Esophagus squamous epithelium (tissue), 5 donors: Measurements from ENCODE around the gene STAC. TPM values are rescaled to one million over a fixed set of nuclear protein-coding genes. Genes with fewer than 3 reads are reported as not detected.

Experiments
- DNase-seq: peaks from one replicate; lab custom pipeline; 2025; lab: John Stamatoyannopoulos, UW
- H3K27ac ChIP-seq, 4 donors: fragments of 200-600 bp; sonication (generic); one replicate each; pipeline ENCODE4 v1.5.1; 2016 to 2019; ENCODE audit warnings: mild to moderate bottlenecking in 1 of 4
- H3K27me3 ChIP-seq, 4 donors: fragments of 200-600 bp; sonication (generic); 1 replicate in 3 of 4; 2 replicates in 1 of 4; pipeline versions ENCODE4 v1.5.1 to v1.6.0; 2017 to 2021; ENCODE audit warnings: antibody characterized with exemption in 1 of 4
- H3K36me3 ChIP-seq, 3 donors: fragments of 200-600 bp; sonication (generic); one replicate each; pipeline ENCODE4 v1.5.1; 2016 to 2019
- H3K4me1 ChIP-seq, 3 donors: fragments of 200-600 bp; sonication (generic); one replicate each; pipeline ENCODE4 v1.5.1; 2017 to 2019
- H3K4me3 ChIP-seq, 4 donors: fragments of 200-600 bp; sonication (generic); 1 replicate in 3 of 4; 2 replicates in 1 of 4; pipeline ENCODE4 v1.5.1; 2016 to 2019; ENCODE audit warnings: mild to moderate bottlenecking in 2 of 4, moderate library complexity in 1 of 4
- H3K9me3 ChIP-seq, 3 donors: fragments of 200-600 bp; sonication (generic); one replicate each; pipeline ENCODE4 v1.5.1; 2016 to 2019
- POLR2A ChIP-seq, 4 donors: fragments of 450-650 bp; IDR thresholded peaks; one replicate each; pipeline ENCODE4 v1.6.1; 2017; ENCODE audit warnings: antibody characterized with exemption in 4 of 4, mild to moderate bottlenecking in 4 of 4, moderate library complexity in 3 of 4
- WGBS, 2 donors: methylation state at CpG; one replicate each; pipeline ENCODE4 v1.1.5; 2018; 5-methylcytosine and 5-hydroxymethylcytosine counted together
- intact Hi-C: fragments of 100-400 bp; cut with DNase I; formaldehyde crosslinking; loops from one replicate; pipeline ENCODE4 v1.15.0; 2022
- total RNA-seq, 4 donors: library from RNA; depleted of rRNA; stranded (reverse); fragments of >200 nt; gene quantifications; one replicate each; pipeline ENCODE4 v1.1.0, GENCODE V29; 2016
- TF ChIP-seq, protein P1 (sequence below), 6 experiments: fragments of 450-650 bp in 4 of 6; fragments of 200-600 bp in 2 of 6; sonication (generic) in 2 of 6; IDR thresholded peaks; one replicate each; pipeline ENCODE4 v1.5.1; 2016 to 2019; ENCODE audit warnings: antibody characterized with exemption in 6 of 6, mild to moderate bottlenecking in 4 of 6, moderate library complexity in 4 of 6
- donor health status: DM: yes; HTN: yes; CAD: no.

The STAC gene
- total RNA-seq, 4 donors from 2014 or later = 0.15 to 0.79 (median 0.46) TPM

DNA sequence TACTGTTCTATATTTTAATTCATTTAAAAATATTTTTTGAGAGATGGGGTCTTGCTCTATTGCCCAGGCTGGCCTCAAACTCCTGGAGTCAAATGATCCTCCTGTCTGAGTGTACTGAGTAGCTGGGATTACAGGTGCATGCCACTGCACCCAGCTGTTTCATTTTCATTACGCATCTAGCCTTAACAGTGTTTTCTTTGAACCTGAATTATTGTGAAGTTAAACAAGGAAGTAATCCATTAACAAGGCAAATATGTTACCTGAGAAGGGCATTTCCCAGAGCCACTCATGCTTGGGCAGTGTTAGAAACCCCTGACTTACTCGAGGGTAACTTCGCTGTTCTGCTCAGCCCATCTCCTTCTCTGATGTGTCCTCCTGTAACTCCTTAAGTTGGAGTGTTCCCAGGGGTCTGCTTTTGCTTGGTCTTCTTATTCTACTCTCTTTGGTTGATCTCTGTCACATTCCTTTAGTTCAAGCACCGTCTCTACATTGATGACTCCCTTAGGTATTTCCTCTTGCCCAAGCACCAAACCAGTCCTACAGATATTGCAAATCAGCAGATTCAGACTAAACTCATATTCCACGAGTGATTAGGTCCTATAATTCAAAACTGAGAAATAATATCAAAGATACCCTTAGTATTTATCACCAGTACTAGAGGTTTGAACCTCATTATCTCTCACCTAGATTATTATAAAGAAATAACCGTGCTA, 107.9 kb downstream of the STAC start:
- H3K4me1 ChIP-seq = no peaks in the 10 kb centered on the region
- no peak overlapping the region for H3K4me3 ChIP-seq
- H3K27ac ChIP-seq = no peak overlapping the region
- intact Hi-C loops = no loop called here
- DNase-seq = no peak
- no peaks in the 10 kb centered on the region for H3K36me3 ChIP-seq
- TF ChIP-seq, protein P1, sequence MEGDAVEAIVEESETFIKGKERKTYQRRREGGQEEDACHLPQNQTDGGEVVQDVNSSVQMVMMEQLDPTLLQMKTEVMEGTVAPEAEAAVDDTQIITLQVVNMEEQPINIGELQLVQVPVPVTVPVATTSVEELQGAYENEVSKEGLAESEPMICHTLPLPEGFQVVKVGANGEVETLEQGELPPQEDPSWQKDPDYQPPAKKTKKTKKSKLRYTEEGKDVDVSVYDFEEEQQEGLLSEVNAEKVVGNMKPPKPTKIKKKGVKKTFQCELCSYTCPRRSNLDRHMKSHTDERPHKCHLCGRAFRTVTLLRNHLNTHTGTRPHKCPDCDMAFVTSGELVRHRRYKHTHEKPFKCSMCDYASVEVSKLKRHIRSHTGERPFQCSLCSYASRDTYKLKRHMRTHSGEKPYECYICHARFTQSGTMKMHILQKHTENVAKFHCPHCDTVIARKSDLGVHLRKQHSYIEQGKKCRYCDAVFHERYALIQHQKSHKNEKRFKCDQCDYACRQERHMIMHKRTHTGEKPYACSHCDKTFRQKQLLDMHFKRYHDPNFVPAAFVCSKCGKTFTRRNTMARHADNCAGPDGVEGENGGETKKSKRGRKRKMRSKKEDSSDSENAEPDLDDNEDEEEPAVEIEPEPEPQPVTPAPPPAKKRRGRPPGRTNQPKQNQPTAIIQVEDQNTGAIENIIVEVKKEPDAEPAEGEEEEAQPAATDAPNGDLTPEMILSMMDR (IDR thresholded peaks at IDR 0.05) = no peak
- TF ChIP-seq POLR2A (IDR thresholded peaks at IDR 0.05) = no peak
- whole genome bisulfite sequencing, 2 donors = 61 to 65% methylated on average over 6 of the region's 6 CpGs
- no peaks in the 10 kb centered on the region for H3K27me3 ChIP-seq
- H3K9me3 ChIP-seq = no peaks in the 10 kb centered on the region

GRCh38 chr3:36489101-36489500, 108.8 kb downstream of the STAC start:
- WGBS, 2 donors = 73 to 86% methylated on average over 4 of the region's 4 CpGs
- H3K9me3 ChIP-seq = no peaks in the 10 kb centered on the region
- no peak overlapping the region for H3K27ac ChIP-seq
- H3K4me3 ChIP-seq = no peak overlapping the region
- H3K36me3 ChIP-seq = no peaks in the 10 kb centered on the region
- TF ChIP-seq POLR2A (IDR thresholded peaks at IDR 0.05) = no peak
- TF ChIP-seq, protein P1 (IDR thresholded peaks at IDR 0.05) = no peak
- no peaks in the 10 kb centered on the region for H3K4me1 ChIP-seq
- no peaks in the 10 kb centered on the region for H3K27me3 ChIP-seq
- DNase-seq = no peak
- intact Hi-C loops = no loop called here

- H3K27ac ChIP-seq = no peak overlapping the region
- no peak for DNase-seq
- intact Hi-C loops = no loop called here
- 60 to 65% methylated on average over 6 of the region's 6 CpGs for WGBS, 2 donors
- peaks cover 0 to 3% (median 0%) of the 10 kb centered on the region in 3 donors for H3K4me1 ChIP-seq
- no peak overlapping the region for H3K4me3 ChIP-seq
- H3K36me3 ChIP-seq = no peaks in the 10 kb centered on the region
- TF ChIP-seq, protein P1 (IDR thresholded peaks at IDR 0.05) = no peak
- no peak for TF ChIP-seq POLR2A (IDR thresholded peaks at IDR 0.05)
- H3K9me3 ChIP-seq = no peaks in the 10 kb centered on the region
- H3K27me3 ChIP-seq = no peaks in the 10 kb centered on the region
Measured at GRCh38 chr3:36489679-36490425, 109.5 kb downstream of the STAC start.

DNA sequence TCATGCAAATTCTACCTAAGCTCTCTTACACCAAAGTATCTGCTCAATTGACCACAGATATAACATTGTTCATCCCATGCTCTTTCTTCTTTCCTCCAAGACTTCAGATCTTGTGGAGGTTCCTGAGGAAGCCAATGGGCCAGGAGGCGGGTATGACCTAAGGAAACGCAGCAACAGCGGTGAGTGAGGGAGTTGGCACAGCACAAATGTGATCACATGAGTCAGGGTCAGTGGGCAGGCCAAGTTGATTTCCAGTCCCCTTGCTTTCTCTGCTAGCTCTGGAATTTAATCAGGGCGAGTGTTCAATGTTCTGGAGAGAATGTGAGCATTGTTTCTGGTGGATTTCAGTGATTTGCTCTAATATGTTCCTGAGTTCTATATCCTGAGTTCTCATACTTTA, 112.7 kb downstream of the STAC start:
- 87 to 91% methylated on average over 4 of the region's 4 CpGs for WGBS, 2 donors
- H3K27ac ChIP-seq = no peak overlapping the region
- no peak for DNase-seq

More for the DNA sequence above, 112.7 kb downstream of the STAC start:
- Histone ChIP-seq H3K36me3 (no peaks in the 10 kb centered on the region), H3K9me3 (no peaks in the 10 kb centered on the region), H3K27me3 (no peaks in the 10 kb centered on the region), H3K4me1 (peaks cover 0 to 3% (median 0%) of the 10 kb centered on the region in 3 donors), H3K4me3 (no peak overlapping the region)
- TF ChIP-seq POLR2A (IDR thresholded peaks at IDR 0.05) = no peak
- TF ChIP-seq, protein P1 (IDR thresholded peaks at IDR 0.05) = no peak
- intact Hi-C loops = no loop called here
